Measurements from ENCODE around the gene TOMM40. TPM values are rescaled to one million over a fixed set of nuclear protein-coding genes. Genes with fewer than 3 reads are reported as not detected.
"Not testable (repeated sequence)": the region's sequence is repeated elsewhere in the genome, so short reads cannot be mapped to it uniquely, and the experiment has no call there.

Gene TOMM40
- polyA plus RNA-seq, 4 donors, result 27.3 to 53.4 (median 43.9) TPM

DNA sequence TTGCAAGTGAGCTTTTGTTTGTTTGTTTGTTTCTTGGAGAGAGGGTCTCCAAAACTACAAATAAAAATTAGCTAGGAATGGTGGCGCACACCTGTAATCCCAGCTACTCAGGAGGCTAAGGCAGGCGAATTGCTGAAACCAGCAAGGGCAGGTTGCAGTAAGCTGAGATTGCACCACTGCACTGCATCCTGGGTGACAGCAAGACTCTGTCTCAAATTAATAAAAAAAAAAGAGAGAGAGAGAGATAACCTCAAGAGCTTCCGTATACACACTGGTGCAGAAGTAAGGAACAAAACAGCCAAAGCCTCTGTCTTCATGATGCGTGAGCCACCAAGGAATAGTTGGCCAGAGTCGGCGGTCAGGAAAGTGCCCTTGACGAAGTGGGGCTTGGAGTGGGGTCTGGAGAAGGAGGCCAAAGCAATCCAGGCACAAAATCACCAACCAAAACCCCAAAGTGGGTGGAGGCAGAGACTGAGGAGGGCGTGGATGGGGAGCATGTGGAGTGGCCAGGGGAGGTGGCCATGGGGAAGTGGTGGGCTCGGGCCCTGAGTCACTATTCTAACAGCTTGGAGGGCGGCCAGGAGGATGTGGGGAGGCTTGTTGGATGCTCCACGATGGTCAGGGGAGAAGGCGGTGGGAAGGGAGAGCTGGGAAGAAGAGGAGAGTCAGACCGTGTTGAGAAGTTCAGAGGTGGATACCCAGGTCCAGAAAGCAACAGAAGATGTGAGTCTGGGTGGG lies 21.2 kb upstream of the TOMM40 start:
- DNase-seq (ENCODE audit: low read depth in 4 of 4, low spot score in 3 of 4), result no peak

DNA sequence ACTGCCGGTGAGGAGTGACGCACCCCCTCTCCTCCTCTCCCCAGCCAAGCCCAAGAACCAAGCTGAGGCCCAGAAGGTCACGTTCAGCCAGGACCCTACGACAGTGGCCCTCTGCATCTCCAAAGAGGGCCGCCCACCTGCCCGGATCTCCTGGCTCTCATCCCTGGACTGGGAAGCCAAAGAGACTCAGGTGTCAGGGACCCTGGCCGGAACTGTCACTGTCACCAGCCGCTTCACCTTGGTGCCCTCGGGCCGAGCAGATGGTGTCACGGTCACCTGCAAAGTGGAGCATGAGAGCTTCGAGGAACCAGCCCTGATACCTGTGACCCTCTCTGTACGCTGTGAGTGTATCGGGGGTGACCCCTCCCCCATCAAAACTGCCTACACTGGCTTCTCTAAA lies 19.2 kb upstream of the TOMM40 start:
- DNase-seq (ENCODE audit: low read depth in 4 of 4, low spot score in 3 of 4), result no peak

GRCh38 chr19:44872661-44873060 lies 18.4 kb upstream of the TOMM40 start:
- DNase-seq (ENCODE audit: low read depth in 4 of 4, low spot score in 3 of 4), result no peak

DNA sequence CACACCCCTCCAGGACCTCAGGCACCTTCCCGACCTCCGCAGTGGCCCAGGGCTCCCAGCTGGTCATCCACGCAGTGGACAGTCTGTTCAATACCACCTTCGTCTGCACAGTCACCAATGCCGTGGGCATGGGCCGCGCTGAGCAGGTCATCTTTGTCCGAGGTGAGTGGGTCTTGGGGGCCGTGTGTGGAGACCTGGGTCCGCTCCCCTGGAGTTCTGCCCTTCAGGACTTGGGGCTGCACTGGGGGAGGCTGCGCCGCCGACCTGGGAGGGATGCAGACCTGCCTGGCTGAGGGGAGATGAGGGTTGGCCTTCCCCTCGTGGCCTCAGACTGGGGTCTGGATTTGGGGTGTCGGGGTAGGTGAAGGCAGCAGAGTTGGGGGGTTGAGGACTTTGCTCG lies 16.7 kb upstream of the TOMM40 start:
- no peak for DNase-seq (ENCODE audit: low read depth in 4 of 4, low spot score in 3 of 4)

GRCh38 chr19:44875666-44876451 lies 15.2 kb upstream of the TOMM40 start:
- DNase-seq (ENCODE audit: low read depth in 4 of 4, low spot score in 3 of 4), result no peak

DNA sequence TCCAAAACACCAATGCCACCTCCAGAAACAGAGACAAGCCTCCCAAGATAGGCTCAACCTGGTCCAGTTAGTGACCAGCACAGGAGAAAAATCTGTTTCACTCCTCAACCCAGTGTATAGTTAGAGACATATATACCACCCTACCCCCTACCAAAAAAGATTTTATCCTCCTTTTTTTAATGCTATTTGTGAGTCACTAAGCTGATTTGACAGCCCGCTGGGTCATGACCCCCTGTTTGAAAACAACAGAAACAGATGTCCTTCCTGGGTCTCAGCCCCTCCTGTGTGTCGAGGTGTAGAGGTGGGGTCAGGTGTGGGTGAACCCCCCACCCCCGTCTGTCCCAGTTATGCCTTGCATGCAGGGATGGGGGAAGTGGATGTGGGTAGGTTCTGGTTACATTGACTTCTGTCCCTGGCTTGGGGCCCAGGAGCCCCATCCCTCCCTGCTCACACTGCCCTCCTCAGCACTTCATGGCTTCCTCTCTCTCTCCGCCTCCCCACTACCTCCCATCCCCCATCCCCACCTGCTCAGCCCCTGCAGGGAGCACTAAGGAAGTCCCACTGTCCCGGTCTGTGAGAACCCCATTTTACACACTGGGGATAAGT lies 14.0 kb upstream of the TOMM40 start:
- no peak for DNase-seq (ENCODE audit: low read depth in 4 of 4, low spot score in 3 of 4)

- no peak for DNase-seq (ENCODE audit: low read depth in 4 of 4, low spot score in 3 of 4)
Observed at GRCh38 chr19:44878120-44878865, 12.8 kb upstream of the TOMM40 start.

DNA sequence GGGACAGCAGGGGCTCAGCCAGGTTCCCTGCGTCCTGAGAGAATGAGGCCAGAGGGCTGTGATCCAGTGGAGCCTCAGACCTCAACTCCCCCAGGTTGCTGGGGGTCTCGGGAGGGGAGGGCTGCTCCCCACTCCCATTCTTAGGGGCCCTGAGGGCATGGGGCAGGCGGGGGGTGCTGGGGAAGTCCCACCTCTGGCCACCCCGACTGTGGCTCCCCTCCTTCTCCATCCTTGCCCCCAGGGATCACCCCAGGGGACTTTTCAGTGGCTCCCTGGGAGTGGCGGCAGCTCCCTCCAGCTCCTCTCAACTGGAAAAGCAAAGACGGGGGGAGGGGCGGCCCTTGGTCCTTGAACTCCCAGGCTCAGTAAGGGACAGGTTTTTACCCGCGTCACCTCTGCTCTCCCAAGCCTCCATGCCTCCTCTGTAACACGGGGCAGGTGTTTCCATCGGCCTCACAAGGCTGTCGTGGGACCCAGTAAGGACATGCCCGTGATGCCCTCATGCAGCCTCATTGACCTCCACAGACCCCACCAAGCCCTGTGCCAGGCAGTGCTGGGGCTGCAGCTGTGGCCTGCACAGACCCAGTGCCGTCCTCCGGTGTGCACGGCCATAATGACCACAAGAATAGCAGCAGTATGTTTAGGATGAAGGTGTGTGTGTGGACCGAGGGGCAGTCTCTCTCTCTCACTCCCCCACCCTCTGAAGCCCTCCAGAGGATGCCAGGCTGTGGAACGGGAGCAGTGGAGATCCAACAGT lies 11.6 kb upstream of the TOMM40 start:
- no peak for DNase-seq (ENCODE audit: low read depth in 4 of 4, low spot score in 3 of 4)

- DNase-seq (ENCODE audit: low read depth in 4 of 4, low spot score in 3 of 4), result no peak
Observed at GRCh38 chr19:44882063-44882462, 9.0 kb upstream of the TOMM40 start.

GRCh38 chr19:44882619-44883397 lies 8.2 kb upstream of the TOMM40 start:
- DNase-seq (ENCODE audit: low read depth in 4 of 4, low spot score in 3 of 4), result not testable (repeated sequence)

DNA sequence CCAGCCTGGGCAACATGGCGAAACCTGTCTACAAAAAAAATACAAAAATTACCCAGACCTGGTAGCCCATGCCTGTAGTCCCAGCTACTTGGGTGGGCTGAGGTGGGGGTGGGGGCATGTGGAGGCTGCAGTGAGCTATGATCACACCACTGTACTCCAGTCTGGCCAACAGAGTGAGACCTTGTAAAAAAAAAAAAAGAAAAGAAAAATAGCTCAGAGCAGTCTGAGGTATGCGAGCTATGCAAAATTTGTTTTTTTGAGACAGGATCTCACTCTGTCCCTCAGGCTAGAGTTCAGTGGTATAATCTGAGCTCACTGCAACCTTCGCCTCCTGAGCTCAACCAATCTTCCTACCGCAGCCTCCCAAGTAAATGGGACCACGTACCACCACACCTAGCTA lies 7.1 kb upstream of the TOMM40 start:
- DNase-seq (ENCODE audit: low read depth in 4 of 4, low spot score in 3 of 4), result no peak

GRCh38 chr19:44884566-44884965 lies 6.5 kb upstream of the TOMM40 start:
- no peak for DNase-seq (ENCODE audit: low read depth in 4 of 4, low spot score in 3 of 4)

- DNase-seq (ENCODE audit: low read depth in 4 of 4, low spot score in 3 of 4), result no peak
Observed at GRCh38 chr19:44886141-44886540, 4.9 kb upstream of the TOMM40 start.

GRCh38 chr19:44887648-44888047 lies 3.4 kb upstream of the TOMM40 start:
- no peak for DNase-seq (ENCODE audit: low read depth in 4 of 4, low spot score in 3 of 4)

GRCh38 chr19:44888335-44888734 lies 2.7 kb upstream of the TOMM40 start:
- DNase-seq (ENCODE audit: low read depth in 4 of 4, low spot score in 3 of 4), result not testable (repeated sequence)

DNA sequence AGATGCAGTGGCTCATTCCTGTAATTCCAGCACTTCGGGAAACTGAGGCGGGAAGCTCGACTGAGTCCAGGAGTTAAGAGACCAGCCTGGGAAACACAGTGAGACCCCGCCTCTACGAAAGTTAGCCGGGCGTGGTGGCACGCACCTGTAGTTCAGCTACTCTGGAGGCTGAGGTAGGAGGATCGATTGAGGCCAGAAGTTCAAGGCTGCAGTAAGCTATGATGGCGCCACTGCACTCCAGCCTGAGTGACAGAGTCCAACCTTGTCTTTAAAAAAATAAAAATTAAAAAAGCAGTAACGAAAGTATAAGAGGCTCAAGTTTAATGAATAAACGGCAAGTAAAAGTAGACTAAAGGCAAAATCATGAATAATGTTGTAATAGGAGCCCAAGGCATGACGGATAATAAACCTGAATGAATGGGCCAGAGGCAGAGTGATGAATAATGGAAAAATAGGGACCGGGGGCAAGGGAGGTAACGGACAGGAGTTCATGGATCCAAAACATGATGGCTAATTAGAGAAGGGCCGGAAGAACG lies 1.2 kb upstream of the TOMM40 start:
- no peak for DNase-seq (ENCODE audit: low read depth in 4 of 4, low spot score in 3 of 4)

GRCh38 chr19:44890366-44891015 lies 563 bp upstream of the TOMM40 start:
- peak in 3 of 4 donors; percentile 100 for DNase-seq (ENCODE audit: low read depth in 4 of 4, low spot score in 3 of 4)

- DNase-seq (ENCODE audit: low read depth in 4 of 4, low spot score in 3 of 4), result no peak
Observed at GRCh38 chr19:44892932-44893331, 1.9 kb downstream of the TOMM40 start.

All from left renal pelvis (tissue), 4 donors.